Epithelial cell of proximal tubule (primary cell): Measurements from ENCODE around the gene SLCO4A1. TPM values are rescaled to one million over a fixed set of nuclear protein-coding genes. Genes with fewer than 3 reads are reported as not detected.
"Not testable (repeated sequence)": the region's sequence is repeated elsewhere in the genome, so short reads cannot be mapped to it uniquely, and the experiment has no call there.

ENCODE experiments used
- DNase-seq: peaks from one replicate; pipeline ENCODE4 v3.0.0-alpha.2; 2011; ENCODE audit warnings: low read depth
- H3K4me3 ChIP-seq: 2 replicates; pipeline ENCODE4 v1.5.1; 2011; ENCODE audit warnings: low read depth, mild to moderate bottlenecking, low read length
- total RNA-seq: library from RNA; depleted of rRNA; stranded (reverse); fragments of >200 nt; gene quantifications from 2 replicates; pipeline ENCODE4 v1.2.3, GENCODE V29; 2015
- TF ChIP-seq, protein P1 (sequence below): conservative IDR thresholded peaks from 2 replicates; pipeline ENCODE4 v1.5.1; 2012; ENCODE audit warnings: low read depth, mild to moderate bottlenecking, low read length

SLCO4A1 gene
- total RNA-seq, 1 donor from 2014 or later: 57.3 TPM

DNA sequence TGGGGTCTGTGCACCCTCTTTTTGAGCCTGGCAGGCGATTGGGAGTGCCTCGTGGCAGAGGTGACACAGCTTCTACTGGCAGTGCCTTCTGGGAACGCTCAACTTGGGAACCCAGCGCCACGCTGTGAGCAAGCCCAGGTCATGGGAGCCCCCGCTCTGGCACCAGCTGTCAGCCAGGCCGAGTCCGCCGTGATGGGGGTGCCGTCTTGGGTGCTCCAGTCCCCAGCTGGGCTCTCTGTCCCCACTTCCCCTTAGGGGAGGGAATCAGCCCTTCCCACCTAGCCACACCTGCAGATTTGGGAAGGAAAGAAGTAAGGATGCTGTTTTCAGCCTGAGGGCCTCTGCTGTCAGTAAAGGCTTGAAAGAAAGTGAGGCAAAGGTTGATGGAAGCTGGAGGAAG, 35.4 kb downstream of the SLCO4A1 start:
- TF ChIP-seq, protein P1, sequence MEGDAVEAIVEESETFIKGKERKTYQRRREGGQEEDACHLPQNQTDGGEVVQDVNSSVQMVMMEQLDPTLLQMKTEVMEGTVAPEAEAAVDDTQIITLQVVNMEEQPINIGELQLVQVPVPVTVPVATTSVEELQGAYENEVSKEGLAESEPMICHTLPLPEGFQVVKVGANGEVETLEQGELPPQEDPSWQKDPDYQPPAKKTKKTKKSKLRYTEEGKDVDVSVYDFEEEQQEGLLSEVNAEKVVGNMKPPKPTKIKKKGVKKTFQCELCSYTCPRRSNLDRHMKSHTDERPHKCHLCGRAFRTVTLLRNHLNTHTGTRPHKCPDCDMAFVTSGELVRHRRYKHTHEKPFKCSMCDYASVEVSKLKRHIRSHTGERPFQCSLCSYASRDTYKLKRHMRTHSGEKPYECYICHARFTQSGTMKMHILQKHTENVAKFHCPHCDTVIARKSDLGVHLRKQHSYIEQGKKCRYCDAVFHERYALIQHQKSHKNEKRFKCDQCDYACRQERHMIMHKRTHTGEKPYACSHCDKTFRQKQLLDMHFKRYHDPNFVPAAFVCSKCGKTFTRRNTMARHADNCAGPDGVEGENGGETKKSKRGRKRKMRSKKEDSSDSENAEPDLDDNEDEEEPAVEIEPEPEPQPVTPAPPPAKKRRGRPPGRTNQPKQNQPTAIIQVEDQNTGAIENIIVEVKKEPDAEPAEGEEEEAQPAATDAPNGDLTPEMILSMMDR: no peak
- no peak for DNase-seq
- no peak overlapping the region for H3K4me3 ChIP-seq

DNA sequence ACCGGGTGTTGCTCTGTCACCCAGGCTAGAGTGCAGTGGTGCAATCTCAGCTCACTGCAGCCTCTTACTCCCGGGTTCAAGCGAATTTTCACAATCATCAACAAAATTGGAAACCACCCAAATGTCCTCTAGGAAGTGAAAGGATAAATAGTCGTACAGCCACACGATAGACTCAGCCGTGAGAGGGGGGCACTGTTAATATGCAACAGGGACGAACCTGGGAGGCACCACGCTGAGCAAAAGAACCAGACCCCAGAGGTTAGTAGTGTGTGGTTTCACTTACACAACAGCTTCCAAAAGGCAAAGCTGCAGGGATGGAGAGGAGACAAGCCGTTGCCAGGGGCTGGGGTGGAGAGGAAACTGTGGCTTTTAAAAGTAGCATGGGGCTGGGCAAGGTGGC, 36.2 kb downstream of the SLCO4A1 start:
- no peak overlapping the region for H3K4me3 ChIP-seq
- TF ChIP-seq, protein P1: no peak

DNA sequence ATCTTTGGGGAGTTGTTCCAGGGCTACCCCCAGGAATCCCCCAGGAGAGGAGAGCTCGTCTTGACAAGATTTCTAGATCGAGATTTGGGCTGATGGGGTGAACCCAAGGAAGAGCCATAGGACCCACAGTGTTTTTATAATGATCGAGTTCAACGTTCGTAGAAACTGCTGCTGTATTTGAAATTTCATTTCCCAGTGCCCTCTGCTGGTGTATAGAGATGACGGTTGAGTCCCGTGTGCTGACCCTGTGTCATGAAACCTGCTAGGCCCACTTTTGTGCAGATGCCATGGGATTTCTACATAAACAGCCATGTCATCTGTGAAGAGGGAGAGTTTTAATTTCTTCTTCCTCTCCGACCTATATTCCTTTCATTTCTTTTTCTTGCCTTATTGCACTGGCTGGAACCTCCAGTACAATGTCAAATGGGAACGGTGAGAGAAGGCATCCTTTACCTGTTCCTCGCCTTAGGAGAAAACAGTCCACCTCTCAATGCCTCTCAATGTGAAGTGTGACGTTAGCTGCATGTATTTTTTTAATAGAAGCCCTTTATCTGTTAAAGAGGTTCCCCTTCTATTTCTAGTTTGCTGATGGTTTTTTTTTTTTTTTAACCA, 37.8 kb downstream of the SLCO4A1 start:
- H3K4me3 ChIP-seq: no peak overlapping the region
- DNase-seq: no peak
- TF ChIP-seq, protein P1: no peak

More for the DNA sequence above, 36.2 kb downstream of the SLCO4A1 start:
- DNase-seq: no peak

DNA sequence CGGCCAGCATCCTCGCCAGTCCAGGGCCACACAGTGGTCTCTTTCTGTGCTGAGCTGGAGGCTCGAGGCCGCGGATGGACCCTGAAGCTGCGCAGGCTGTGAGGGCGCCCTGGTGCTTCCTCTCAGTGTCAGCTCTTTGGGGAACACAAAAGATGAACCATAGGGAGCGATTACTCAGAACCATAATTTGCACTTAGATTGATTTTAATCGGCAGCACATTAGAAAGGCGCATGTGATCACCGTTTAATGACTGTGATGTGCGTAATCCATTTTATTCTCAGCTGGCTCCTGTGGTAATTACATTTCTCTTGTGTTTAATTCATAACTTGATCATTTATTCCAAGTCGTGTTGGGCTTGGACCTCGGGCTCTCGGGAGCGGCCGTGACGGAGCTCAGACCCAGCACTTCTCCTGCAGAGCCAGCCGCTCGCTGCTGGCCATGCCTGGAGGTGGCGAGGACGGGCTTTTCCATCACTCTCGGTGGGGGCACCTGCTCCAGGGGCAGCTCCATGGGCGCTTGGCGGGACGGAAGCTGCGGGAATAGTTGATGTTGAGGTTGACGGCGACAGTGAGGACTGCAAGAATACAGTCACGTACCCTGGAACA, 40.7 kb downstream of the SLCO4A1 start:
- TF ChIP-seq, protein P1: no peak
- no peak for DNase-seq
- H3K4me3 ChIP-seq: no peak overlapping the region

DNA sequence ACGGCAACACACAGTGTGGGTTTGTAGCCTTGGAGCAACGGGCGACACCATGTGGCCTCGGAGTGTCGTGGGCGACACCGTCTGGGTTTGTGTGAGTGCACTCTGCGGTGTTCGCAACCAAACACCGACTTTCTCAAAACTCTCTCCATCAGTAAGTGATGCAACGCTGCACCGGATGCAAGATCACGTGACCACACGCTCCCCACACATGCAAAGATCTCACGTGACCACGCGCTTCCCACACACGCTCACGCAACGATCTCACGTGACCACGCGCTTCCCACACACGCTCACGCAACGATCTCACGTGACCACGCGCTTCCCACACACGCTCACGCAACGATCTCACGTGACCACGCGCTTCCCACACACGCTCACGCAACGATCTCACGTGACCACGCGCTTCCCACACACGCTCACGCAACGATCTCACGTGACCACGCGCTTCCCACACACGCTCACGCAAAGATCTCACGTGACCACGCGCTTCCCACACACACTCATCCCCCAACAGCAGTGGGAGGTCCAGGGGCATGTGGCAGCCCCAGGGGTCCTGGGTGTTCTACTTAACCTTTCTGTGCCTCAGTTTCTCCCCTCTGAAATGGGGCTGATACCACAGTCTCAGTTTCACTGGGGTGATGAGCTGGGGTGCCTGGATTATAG, 41.5 kb downstream of the SLCO4A1 start:
- H3K4me3 ChIP-seq, DNase-seq: not testable (repeated sequence)

DNA sequence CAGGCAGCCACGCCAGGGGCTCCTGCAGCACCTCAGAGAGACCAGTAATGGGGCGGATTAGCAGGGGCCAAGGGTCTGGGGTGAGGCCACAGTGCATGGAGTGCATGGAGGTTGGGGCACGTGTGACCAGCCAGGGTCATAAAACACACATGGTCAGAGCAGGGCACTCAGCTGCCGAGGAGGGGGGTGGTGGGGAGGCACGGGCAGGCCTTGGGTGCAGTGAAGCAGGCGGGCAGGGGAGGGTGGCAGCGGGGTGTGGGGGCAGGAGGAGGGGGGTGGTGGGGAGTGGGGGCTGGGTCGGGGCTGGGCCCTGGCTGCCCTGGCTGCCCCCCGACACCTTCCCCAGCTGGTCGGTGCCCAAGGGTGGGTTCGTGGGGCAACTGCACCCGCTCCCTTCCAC, 42.7 kb downstream of the SLCO4A1 start:
- no peak for DNase-seq
- TF ChIP-seq, protein P1: no peak
- no peak overlapping the region for H3K4me3 ChIP-seq

DNA sequence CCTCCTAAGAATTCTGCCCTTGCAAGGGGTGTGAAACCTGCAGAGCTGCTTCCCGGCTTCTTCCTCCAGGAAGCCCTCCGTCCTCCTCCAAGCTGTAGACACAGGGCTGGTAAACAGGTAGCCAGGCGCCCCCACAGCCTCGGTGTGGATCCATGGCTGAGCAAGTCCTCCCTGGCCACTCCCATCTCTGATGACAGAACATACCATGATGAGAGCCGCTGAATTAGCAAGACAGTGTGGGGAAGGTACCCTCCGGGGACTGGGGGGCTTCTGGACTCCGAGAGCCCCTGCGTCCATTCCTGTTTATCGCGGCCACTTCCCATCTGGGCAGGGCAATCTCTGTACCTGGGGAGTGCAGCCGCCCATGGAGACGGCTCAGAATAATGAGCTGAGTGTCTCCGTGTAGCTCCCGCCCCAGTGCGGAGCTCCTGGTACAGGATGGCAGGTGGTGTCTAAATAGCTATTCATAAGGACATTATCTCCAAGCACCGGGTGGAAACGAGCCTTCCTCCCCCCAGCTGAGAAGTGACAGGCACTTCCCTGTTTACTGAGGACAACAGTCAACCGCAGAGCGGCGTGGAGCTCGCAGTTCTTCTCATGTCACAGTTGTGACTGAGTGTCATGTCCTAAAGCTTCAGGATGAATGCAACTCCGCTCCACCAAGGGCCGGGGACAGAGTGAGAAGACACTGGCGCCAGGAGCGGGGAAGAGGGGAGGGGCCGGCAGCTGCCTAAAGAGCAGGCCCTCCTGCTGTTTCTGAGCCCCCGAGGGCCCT, 43.7 kb downstream of the SLCO4A1 start:
- no peak for DNase-seq
- TF ChIP-seq, protein P1: no peak
- no peak overlapping the region for H3K4me3 ChIP-seq
